Smooth muscle cell (in vitro differentiated cells): ENCODE data around the gene MVD. TPM values are rescaled to one million over a fixed set of nuclear protein-coding genes. Genes with fewer than 3 reads are reported as not detected.

Experiments
- DNase-seq: peaks from one replicate; lab custom pipeline; 2025; ENCODE audit not compliant: unreplicated experiment; lab: John Stamatoyannopoulos, UW
- H2AFZ ChIP-seq: fragments of 200-600 bp; sonication (generic); 2 replicates; pipeline ENCODE4 v1.6.0; 2016; ENCODE audit warnings: antibody characterized with exemption, low read depth, mild to moderate bottlenecking
- H3F3A ChIP-seq: fragments of 200-600 bp; sonication (generic); 2 replicates; pipeline ENCODE4 v1.6.0; 2017; ENCODE audit warnings: antibody characterized with exemption, low read depth
- H3K27ac ChIP-seq: fragments of 200-600 bp; sonication (generic); 2 replicates; pipeline ENCODE4 v1.5.1; 2016; ENCODE audit warnings: low read depth, mild to moderate bottlenecking
- H3K27me3 ChIP-seq: fragments of 200-600 bp; sonication (generic); 2 replicates; pipeline ENCODE4 v1.6.1; 2016; ENCODE audit warnings: low read depth, mild to moderate bottlenecking
- H3K36me3 ChIP-seq: fragments of 200-600 bp; sonication (generic); 2 replicates; pipeline ENCODE4 v1.5.1; 2016; ENCODE audit warnings: low read depth
- H3K4me1 ChIP-seq: fragments of 200-600 bp; sonication (generic); 2 replicates; pipeline ENCODE4 v1.5.1; 2016; ENCODE audit warnings: low read depth
- H3K4me2 ChIP-seq: fragments of 200-600 bp; sonication (generic); 2 replicates; pipeline ENCODE4 v1.6.0; 2016; ENCODE audit warnings: mild to moderate bottlenecking
- H3K4me3 ChIP-seq: fragments of 200-600 bp; sonication (generic); 2 replicates; pipeline ENCODE4 v1.5.1; 2016; ENCODE audit warnings: mild to moderate bottlenecking
- H3K79me2 ChIP-seq: fragments of 200-600 bp; sonication (generic); 2 replicates; pipeline ENCODE4 v1.6.0; 2016; ENCODE audit warnings: low read depth, mild to moderate bottlenecking
- H3K9ac ChIP-seq: fragments of 200-600 bp; sonication (generic); 2 replicates; pipeline ENCODE4 v1.6.0; 2016; ENCODE audit warnings: low read depth
- H3K9me3 ChIP-seq: fragments of 200-600 bp; sonication (generic); replicated peaks from 2 replicates; pipeline ENCODE4 v1.5.1; 2016; ENCODE audit warnings: low read depth
- H4K20me1 ChIP-seq: fragments of 200-600 bp; sonication (generic); 2 replicates; pipeline ENCODE4 v1.6.0; 2016; ENCODE audit warnings: low read depth
- CTCF ChIP-seq: fragments of 200-600 bp; sonication (generic); IDR thresholded peaks from 2 replicates; pipeline ENCODE4 v1.5.1; 2017; ENCODE audit warnings: borderline replicate concordance, mild to moderate bottlenecking, antibody characterized with exemption; ENCODE audit not compliant: insufficient read depth, poor library complexity, severe bottlenecking
- WGBS: methylation state at CpG from one replicate; pipeline ENCODE4 v1.1.7; 2016; ENCODE audit warnings: low lambda C conversion rate; 5-methylcytosine and 5-hydroxymethylcytosine counted together
- polyA plus RNA-seq: library from polyadenylated mRNA; unstranded; fragments of >200 nt; fragmentation: Nextera tagmentation; extraction: Ambion mirVana; gene quantifications from 2 replicates; pipeline ENCODE4 v1.2.1, GENCODE V29; 2016
- total RNA-seq: library from RNA; depleted of rRNA; stranded (reverse); fragments of >200 nt; gene quantifications from 2 replicates; pipeline ENCODE4 v1.2.3, GENCODE V29; 2014

MVD gene
- total and polyA plus RNA-seq, 2 experiments from 2014 or later = 46.1 to 113 TPM

GRCh38 chr16:88619859-88620815 lies 42.8 kb downstream of the MVD start:
- H3K4me1 ChIP-seq = peaks cover 11% of the 10 kb centered on the region

GRCh38 chr16:88618956-88619667 lies 43.8 kb downstream of the MVD start:
- H3K79me2 ChIP-seq = peaks cover 3% of the 10 kb centered on the region
- peaks cover 11% of the 10 kb centered on the region for H3K4me1 ChIP-seq
- no peaks in the 10 kb centered on the region for H3F3A ChIP-seq
- no peak overlapping the region for H3K4me3 ChIP-seq
- H3K9ac ChIP-seq = no peak overlapping the region
- no peak overlapping the region for H3K27ac ChIP-seq
- no peaks in the 10 kb centered on the region for H3K27me3 ChIP-seq
- no peak overlapping the region for H2AFZ ChIP-seq
- TF ChIP-seq CTCF = no peak
- no peak for DNase-seq
- H3K36me3 ChIP-seq = no peaks in the 10 kb centered on the region
- 92% methylated on average over 19 of the region's 19 CpGs for WGBS
- H3K4me2 ChIP-seq = no peak overlapping the region
- H4K20me1 ChIP-seq = peaks cover 88% of the 10 kb centered on the region
- H3K9me3 ChIP-seq = no peaks in the 10 kb centered on the region

More at GRCh38 chr16:88619859-88620815, 42.8 kb downstream of the MVD start:
- H3K27me3 ChIP-seq = no peaks in the 10 kb centered on the region
- 67% methylated on average over 14 of the region's 14 CpGs for WGBS
- peak overlapping the region; percentile 37 for H3K27ac ChIP-seq
- H3K9me3 ChIP-seq = no peaks in the 10 kb centered on the region
- no peak for TF ChIP-seq CTCF
- peaks cover 3% of the 10 kb centered on the region for H3K79me2 ChIP-seq
- no peak overlapping the region for H3K9ac ChIP-seq
- no peak overlapping the region for H3K4me3 ChIP-seq
- H4K20me1 ChIP-seq = peaks cover 78% of the 10 kb centered on the region
- DNase-seq = no peak
- H2AFZ ChIP-seq = no peak overlapping the region
- no peaks in the 10 kb centered on the region for H3F3A ChIP-seq
- no peaks in the 10 kb centered on the region for H3K36me3 ChIP-seq
- H3K4me2 ChIP-seq = no peak overlapping the region

- Histone ChIP-seq H3K9ac (no peak overlapping the region), H3K4me1 (peaks cover 11% of the 10 kb centered on the region), H4K20me1 (peaks cover 96% of the 10 kb centered on the region), H3K4me3 (no peak overlapping the region), H3K36me3 (no peaks in the 10 kb centered on the region), H3K4me2 (no peak overlapping the region), H3K79me2 (peaks cover 3% of the 10 kb centered on the region), H2AFZ (no peak overlapping the region), H3K27me3 (no peaks in the 10 kb centered on the region), H3K27ac (peak overlapping the region; percentile 49), H3F3A (no peaks in the 10 kb centered on the region), H3K9me3 (no peaks in the 10 kb centered on the region)
- no peak for TF ChIP-seq CTCF
- 90% methylated on average over 20 of the region's 20 CpGs for WGBS
- no peak for DNase-seq
These were observed 44.5 kb downstream of the MVD start for GRCh38 chr16:88618182-88618955.
